Testis (tissue), 3 donors: Measurements from ENCODE around the gene BAIAP2. TPM values are rescaled to one million over a fixed set of nuclear protein-coding genes. Genes with fewer than 3 reads are reported as not detected.

Experiments
- DNase-seq: peaks from one replicate; pipeline ENCODE4 v3.0.0-alpha.2; 2019
- H3K27ac ChIP-seq, 2 donors: fragments of 200-600 bp; sonication (generic); one replicate each; pipeline ENCODE4 v1.5.1; 2019
- H3K27me3 ChIP-seq: fragments of 200-600 bp; sonication (generic); one replicate; pipeline ENCODE4 v1.5.1; 2019
- H3K36me3 ChIP-seq: fragments of 200-600 bp; sonication (generic); one replicate; pipeline ENCODE4 v1.5.1; 2017; ENCODE audit warnings: low read depth; ENCODE audit errors: missing control alignments
- H3K4me1 ChIP-seq: fragments of 200-600 bp; sonication (generic); one replicate; pipeline ENCODE4 v1.5.1; 2019
- H3K4me3 ChIP-seq, 2 donors: fragments of 200-600 bp; sonication (generic); one replicate each; pipeline ENCODE4 v1.5.1; 2017 to 2019
- H3K9me3 ChIP-seq: fragments of 200-600 bp; sonication (generic); one replicate; pipeline ENCODE4 v1.5.1; 2017
- POLR2A ChIP-seq: fragments of 450-650 bp; IDR thresholded peaks from one replicate; pipeline ENCODE4 v1.6.1; 2017; ENCODE audit warnings: antibody characterized with exemption, mild to moderate bottlenecking, moderate library complexity
- WGBS, 2 donors: methylation state at CpG; one replicate each; pipeline ENCODE4 v1.1.5; 2018; 5-methylcytosine and 5-hydroxymethylcytosine counted together
- intact Hi-C: fragments of 100-400 bp; cut with DNase I; formaldehyde crosslinking; loops from one replicate; pipeline ENCODE4 v1.15.1; 2023; ENCODE audit warnings: low total_unique reads
- polyA plus RNA-seq: library from polyadenylated mRNA; stranded (reverse); fragments of 350-450 nt; fragmentation: Illumina TruSeq; extraction: RNeasy Lipid Tissue Mini Kit (QIAGEN cat#74804); gene quantifications from one replicate; pipeline ENCODE4 v1.2.3, GENCODE V29; 2014; ENCODE audit warnings: low read depth, low replicate concordance; ENCODE audit not compliant: insufficient read depth
- total RNA-seq, 2 donors: library from RNA; depleted of rRNA; stranded (reverse); fragments of >200 nt; gene quantifications; one replicate each; pipeline ENCODE4 v1.2.3, GENCODE V29; 2016
- TF ChIP-seq, protein P1 (sequence below), 3 experiments: fragments of 450-650 bp in 2 of 3; fragments of 200-600 bp in 1 of 3; sonication (generic) in 1 of 3; IDR thresholded peaks; one replicate each; pipeline ENCODE4 v1.5.1; 2016 to 2019; ENCODE audit warnings: antibody characterized with exemption in 3 of 3, mild to moderate bottlenecking in 2 of 3, moderate library complexity in 1 of 3

Gene BAIAP2
- total and polyA plus RNA-seq, 3 donors from 2014 or later: 36.7 to 67.5 (median 67.3) TPM

- Histone ChIP-seq H3K36me3 (no peaks in the 10 kb centered on the region), H3K27me3 (no peaks in the 10 kb centered on the region), H3K9me3 (no peaks in the 10 kb centered on the region), H3K4me3 (no peak overlapping the region), H3K27ac (peak overlapping the region in 1 of 2 donors; percentile 74), H3K4me1 (peaks cover 18% of the 10 kb centered on the region)
- no peak for TF ChIP-seq POLR2A
- TF ChIP-seq, protein P1, sequence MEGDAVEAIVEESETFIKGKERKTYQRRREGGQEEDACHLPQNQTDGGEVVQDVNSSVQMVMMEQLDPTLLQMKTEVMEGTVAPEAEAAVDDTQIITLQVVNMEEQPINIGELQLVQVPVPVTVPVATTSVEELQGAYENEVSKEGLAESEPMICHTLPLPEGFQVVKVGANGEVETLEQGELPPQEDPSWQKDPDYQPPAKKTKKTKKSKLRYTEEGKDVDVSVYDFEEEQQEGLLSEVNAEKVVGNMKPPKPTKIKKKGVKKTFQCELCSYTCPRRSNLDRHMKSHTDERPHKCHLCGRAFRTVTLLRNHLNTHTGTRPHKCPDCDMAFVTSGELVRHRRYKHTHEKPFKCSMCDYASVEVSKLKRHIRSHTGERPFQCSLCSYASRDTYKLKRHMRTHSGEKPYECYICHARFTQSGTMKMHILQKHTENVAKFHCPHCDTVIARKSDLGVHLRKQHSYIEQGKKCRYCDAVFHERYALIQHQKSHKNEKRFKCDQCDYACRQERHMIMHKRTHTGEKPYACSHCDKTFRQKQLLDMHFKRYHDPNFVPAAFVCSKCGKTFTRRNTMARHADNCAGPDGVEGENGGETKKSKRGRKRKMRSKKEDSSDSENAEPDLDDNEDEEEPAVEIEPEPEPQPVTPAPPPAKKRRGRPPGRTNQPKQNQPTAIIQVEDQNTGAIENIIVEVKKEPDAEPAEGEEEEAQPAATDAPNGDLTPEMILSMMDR (IDR thresholded peaks at IDR 0.05): no peak
- WGBS, 2 donors: 27 to 35% methylated on average over 19 to 29 of the region's 29 CpGs
- intact Hi-C loops: no loop called here
- DNase-seq: no peak
Observed at GRCh38 chr17:81018044-81018802, 16.7 kb upstream of the BAIAP2 start.

DNA sequence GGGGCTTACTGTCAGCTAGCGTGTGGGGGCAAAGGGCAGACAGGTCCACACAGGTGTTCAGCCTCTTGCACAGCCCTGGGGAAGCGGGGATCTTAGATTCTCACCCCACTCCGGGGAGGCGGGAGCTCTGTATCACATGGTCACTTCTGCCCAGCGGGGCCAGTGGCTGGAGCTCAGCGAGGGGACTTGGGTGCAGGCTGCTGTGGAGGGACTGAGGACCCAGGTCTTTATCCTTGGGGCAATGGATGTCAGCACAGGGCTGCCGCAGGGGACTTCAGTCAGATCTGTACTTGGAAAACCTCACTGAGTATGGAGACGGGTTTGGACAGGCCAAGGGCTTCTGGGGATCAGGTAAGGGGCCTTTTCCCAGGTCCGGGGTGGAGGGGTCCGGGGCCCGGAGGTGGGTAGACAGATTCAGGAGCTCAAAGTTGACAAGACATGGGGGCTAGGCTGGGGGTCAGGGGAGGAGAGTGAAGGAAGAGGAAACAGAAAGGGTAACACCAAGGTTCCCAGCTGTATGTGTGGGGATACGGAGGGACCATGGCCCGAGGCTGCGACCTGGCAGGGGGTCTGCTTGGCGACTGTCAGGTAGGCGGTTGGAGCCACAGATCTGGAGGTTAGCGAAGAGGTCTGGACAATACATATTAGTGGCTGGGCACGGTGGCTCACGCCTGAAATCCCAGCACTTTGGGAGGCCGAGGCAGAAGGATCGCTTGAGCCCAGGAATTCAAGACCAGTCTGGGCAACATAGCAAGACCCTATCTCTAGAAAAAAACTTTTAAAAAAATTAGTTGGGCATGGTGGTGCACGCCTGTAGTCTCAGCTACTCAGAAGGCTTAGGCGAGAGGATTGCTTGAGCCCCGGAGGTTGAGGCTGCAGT, 15.1 kb upstream of the BAIAP2 start:
- no peak overlapping the region for H3K4me3 ChIP-seq
- peaks cover 18% of the 10 kb centered on the region for H3K4me1 ChIP-seq
- no peaks in the 10 kb centered on the region for H3K36me3 ChIP-seq
- 87 to 96% methylated on average over 18 to 24 of the region's 24 CpGs for WGBS, 2 donors
- no peak overlapping the region for H3K27ac ChIP-seq
- TF ChIP-seq POLR2A: no peak
- TF ChIP-seq, protein P1 (IDR thresholded peaks at IDR 0.05): no peak
- intact Hi-C loops: no loop called here
- H3K9me3 ChIP-seq: no peaks in the 10 kb centered on the region
- DNase-seq: no peak
- no peaks in the 10 kb centered on the region for H3K27me3 ChIP-seq

DNA sequence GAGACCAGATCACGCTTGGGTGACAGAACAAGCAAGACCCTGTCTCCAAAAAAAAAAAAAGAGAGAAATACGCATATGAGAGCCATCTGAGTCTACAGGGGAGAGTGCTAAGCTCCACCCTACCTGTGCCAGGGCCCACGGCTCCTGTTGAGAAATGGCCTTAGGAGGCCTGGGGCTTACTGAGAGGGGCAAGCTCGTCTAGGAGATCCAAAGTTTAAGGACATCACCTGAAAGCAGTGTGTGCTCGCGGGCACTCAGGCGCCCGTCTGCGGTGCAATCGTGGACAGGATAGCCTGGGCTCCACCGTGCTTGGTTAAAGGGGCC, 14.5 kb upstream of the BAIAP2 start:
- no peaks in the 10 kb centered on the region for H3K27me3 ChIP-seq
- H3K4me1 ChIP-seq: peaks cover 18% of the 10 kb centered on the region
- WGBS, 2 donors: 94 to 100% methylated on average over 4 to 11 of the region's 11 CpGs
- intact Hi-C loops: no loop called here
- no peak overlapping the region for H3K27ac ChIP-seq
- TF ChIP-seq POLR2A: no peak
- TF ChIP-seq, protein P1 (IDR thresholded peaks at IDR 0.05): no peak
- H3K9me3 ChIP-seq: no peaks in the 10 kb centered on the region
- no peak for DNase-seq
- H3K4me3 ChIP-seq: no peak overlapping the region
- H3K36me3 ChIP-seq: no peaks in the 10 kb centered on the region

- Histone ChIP-seq H3K27ac (no peak overlapping the region), H3K4me3 (no peak overlapping the region), H3K4me1 (peaks cover 18% of the 10 kb centered on the region), H3K9me3 (no peaks in the 10 kb centered on the region), H3K36me3 (no peaks in the 10 kb centered on the region), H3K27me3 (no peaks in the 10 kb centered on the region)
- WGBS, 2 donors: 39% methylated on average over 24 of the region's 24 CpGs; no CpG with 5 or more reads in 1 of the 2 donors
- TF ChIP-seq, protein P1 (IDR thresholded peaks at IDR 0.05): no peak
- no peak for TF ChIP-seq POLR2A
- intact Hi-C loops: no loop called here
- no peak for DNase-seq
Observed at GRCh38 chr17:81020767-81021497, 14.0 kb upstream of the BAIAP2 start.
